Endometrial microvascular endothelial cells (primary cell): ENCODE measurements around the gene COMMD4. TPM values are rescaled to one million over a fixed set of nuclear protein-coding genes. Genes with fewer than 3 reads are reported as not detected.
"Not testable (repeated sequence)": the region's sequence is repeated elsewhere in the genome, so short reads cannot be mapped to it uniquely, and the experiment has no call there.

Experiments
- in situ Hi-C: cut with HindIII; loops from 2 replicates; pipeline ENCODE4 v1.10.0; 2017; ENCODE audit warnings: low sequenced_read_pairs, low pct_unique_long_range_greater_than_20kb; ENCODE audit errors: inconsistent ontology term
- total RNA-seq: library from RNA; depleted of rRNA; stranded (reverse); fragments of >200 nt; gene quantifications from one replicate; pipeline ENCODE4 v1.2.3, GENCODE V29; 2015; ENCODE audit errors: inconsistent ontology term

The COMMD4 gene
- total RNA-seq: 88.2 TPM

DNA sequence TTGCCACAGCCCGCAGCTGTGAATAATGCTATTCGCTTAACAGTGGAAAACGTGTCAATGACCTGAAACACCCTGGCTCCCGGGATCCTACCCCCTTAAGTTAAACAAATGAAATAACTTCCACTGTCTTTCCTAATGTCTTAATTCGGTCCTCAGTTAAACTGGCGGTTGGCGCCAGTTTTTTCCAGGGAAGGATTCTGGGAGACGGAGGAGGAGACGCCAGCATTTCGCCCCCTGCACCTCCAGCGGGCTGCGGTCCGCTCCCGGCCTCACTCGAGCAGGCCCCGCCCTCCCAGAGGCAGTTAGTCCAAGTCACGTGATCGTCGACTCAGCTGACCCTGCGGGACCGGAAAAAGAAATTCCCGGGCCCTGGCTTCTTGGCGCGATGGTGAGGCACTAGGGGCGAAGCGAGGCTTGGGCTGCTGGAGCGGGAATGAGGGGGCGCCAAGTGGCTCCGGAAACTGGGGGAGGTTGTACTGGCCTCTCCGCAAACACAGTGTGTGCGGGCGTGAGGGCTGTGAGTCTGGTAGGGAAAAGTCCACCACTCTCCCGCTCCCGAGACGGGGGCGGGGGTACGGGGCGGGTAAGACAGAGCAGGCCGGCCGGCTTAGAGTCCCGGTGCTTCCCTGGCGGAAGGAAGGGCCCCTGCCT, at the start of gene COMMD4:
Gene COMMD4, plus strand, starts transcription at position 359 of the 651 bp plus-strand sequence. Its CDS starts 27 bp downstream, at position 386.
- in situ Hi-C loops: no loop called here

DNA sequence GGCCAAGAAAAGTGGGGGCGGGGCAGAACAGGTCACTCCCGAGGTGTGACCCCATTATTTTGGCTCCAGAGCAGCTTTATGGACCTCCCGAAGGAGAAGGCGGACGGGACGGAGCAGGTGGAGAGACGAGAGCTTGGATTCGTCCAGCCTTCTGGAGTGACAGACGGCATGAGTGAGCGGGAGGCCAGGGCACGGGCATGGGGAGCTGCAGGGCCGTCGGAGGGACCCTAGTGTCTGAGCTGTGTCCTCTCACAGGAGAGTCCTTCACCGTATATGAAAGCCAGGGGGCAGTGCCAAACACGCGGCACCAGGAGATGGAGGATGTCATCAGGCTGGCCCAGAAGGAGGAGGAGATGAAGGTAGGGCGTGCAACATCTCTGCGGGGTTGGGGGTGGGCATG, 42.2 kb upstream of the COMMD4 start:
- in situ Hi-C loops: not testable (repeated sequence)

DNA sequence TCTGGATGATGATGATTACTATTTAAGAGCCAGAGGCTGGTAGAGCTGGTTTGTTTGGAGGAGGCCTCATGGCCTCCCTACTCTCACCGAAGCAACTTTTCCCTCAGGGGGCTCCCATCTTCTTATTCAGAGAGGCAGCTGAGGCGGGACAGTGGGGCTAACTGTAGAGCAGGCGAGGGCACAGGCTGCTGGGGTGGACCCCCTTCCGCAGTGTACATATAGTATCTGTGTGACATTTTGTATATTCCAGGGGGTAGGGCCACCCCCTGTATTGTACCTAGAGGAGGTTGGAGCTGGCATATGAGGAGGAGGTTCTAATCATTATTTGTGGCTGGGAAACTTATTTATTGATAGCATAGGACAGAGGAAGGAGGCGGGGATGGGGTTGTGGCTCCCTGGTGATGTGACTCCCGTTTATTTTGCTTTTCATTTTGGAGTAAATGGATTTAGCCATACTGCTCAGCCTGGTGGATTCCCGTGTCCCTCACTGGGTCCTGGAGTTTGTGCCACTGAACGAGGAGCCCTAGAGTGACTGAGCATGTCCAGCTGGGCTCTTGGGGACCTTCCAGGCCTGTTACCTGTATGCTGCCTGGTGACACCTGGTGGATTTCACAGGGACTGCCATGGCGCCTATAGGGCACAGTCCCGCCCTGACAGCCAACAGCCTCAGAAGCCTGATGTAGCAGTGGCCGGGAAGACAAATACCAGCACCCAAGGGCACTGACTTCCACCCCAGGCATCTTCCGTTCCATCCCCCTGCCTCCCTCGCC, 37.1 kb upstream of the COMMD4 start:
- in situ Hi-C loops: not testable (repeated sequence)

DNA sequence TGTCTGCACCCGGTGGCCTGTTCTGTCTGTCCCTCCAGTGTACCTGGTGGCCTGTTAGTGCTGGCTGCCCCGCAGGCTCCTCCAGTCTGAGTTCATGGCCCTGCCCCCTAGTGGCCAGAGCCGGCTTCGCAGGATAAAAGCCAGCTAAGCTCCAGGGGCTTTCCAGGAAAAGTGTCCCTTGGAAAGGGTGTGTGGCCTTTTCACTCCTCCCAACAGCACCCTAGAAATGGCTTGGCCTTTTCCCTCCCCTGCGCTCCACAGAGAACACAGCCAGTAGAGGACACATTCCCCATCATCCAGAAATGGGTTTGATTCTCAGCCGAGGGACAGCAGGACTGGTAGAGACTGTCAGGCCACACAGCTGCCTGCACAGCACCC, 36.6 kb upstream of the COMMD4 start:
- in situ Hi-C loops: not testable (repeated sequence)

DNA sequence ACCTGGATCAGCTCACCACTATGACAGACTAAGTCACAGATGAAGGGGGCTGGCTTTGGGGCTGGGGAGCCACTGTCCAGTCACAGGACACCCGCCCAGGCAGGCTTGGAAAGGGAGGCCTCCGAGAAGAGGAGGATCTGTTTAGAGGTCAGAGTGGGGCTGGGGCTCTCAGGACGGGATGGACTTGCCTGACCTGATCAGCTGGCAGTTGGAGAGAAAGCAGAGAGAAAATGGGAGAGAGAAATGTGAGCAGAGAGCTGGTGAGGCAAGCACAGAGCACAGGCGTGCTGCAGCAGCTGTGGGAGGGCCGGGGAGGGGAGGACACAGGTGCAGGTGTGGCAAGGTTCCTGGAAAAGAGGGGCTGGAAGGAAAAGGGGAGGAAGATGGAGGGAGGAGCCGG, 35.8 kb upstream of the COMMD4 start:
- in situ Hi-C loops: not testable (repeated sequence)

DNA sequence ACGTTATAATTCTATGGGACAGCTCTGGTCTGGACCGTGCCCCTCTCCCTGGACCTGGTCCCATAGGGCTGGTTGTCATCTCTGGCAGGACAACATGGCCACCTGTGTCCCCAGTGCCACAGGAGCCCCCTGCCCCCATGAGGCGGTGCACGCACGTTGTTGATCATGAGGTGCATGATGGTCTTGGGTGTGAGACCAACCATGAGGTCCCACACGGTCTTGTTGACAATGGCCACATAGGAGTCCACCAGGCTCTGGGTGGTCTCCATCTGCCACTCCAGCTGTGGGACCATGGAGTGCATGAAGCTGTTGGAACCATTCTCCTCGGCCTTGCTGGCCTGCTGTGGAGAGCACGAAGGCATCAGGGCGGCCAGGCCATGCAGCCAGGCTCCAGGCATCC, 33.5 kb upstream of the COMMD4 start:
- in situ Hi-C loops: no loop called here

DNA sequence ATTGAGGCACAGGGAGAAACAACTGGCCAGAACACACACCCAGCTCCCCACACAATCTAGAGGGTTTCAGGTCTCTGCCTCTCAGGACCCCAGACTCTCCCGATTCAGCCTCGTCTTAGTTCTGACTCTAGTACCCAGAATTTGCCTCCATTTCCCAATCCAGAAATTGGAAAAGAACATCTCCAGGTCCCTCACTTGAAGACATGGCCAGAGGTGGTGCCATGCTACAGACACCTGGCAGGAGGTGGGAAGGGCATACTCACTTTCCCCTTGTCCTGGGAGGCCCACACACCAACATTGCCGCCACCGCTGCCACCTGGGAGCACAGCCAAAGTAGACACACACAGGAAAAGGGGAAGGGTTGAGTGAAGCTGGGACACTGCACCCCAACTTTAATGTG, 33.1 kb upstream of the COMMD4 start:
- in situ Hi-C loops: not testable (repeated sequence)

DNA sequence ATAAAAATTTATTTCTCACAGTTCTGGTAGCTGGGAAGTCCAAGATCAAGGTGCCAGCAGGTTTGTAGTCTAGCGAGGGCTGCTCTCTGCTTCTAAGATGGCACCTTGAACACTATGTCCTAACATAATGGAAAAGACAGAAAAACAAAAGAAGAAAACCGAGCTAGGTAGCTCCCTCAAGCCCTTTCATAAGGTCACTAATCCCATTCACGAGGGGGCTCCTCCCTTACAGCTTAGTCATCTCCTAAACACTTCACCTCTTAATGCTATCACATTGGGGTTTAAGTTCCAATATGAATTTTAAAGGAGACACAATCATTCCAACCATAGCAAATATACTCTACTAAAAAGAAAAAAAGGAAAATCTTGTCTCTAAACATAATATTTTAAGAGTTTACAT, 29.7 kb upstream of the COMMD4 start:
- in situ Hi-C loops: no loop called here

DNA sequence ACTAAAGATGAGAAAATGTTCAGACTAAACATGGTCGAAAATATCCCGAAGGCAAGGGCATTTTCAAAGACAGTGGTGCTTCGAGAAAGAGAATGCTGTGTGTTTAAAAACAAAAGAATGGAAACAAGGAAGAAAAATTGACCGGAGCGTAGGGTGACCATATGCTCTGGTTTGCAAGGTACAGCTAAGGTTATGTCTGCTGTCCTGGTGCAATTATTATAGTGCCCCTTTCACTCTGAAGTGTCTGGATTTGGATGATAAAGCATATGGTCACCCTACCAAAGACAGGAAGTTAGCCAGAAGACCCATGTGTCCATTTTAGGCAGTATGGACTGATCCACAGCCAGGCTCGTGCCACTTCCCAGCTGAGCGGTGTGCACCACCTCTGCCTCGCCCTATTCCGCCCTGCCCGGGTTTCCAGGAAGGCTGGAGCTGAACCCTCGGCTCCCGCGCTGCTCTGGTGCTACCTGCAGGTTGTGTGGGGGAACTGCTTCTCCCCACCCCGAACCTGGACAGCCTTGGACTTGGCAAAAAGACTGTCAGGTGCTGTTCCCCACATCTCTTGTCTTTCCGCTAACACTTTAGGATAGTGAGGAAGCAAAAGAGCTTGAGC, 28.0 kb upstream of the COMMD4 start:
- in situ Hi-C loops: no loop called here

DNA sequence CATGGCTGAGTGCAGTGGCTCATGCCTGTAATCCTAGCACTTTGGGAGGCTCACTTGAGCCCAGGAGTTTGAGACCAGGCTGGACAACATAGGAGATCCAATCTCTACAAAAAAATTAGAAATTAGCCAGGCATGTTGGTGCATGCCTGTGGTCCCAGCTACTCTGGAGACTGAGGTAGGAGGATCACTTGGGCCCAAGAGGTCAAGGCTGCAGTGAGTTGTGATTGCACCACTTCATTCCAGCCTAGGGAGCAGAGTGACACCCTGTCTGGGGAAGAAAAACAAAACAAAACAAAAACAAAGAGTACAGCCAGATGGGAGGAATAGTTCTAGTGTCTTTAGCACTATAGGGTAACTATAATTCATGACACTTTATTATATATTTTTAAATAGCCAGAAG, 26.2 kb upstream of the COMMD4 start:
- in situ Hi-C loops: no loop called here

DNA sequence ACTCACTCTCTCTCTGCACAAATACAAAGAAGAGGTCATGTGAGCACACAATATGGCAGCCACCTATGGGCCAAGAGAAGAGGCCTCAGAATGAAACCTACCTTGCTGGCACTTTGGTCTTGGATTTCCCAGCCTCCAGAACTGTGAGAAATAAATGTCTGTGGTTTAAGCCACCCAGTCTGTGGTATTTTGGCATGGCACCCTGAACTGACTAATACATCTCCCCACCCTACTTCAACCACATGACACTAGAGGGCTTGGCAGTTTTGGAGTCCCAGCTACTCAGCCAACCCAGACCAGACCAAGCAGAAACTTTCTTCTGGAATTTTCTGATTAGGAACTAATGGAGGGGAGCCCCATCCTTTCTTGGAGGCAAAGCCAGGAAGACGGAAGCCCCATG, 23.3 kb upstream of the COMMD4 start:
- in situ Hi-C loops: not testable (repeated sequence)

DNA sequence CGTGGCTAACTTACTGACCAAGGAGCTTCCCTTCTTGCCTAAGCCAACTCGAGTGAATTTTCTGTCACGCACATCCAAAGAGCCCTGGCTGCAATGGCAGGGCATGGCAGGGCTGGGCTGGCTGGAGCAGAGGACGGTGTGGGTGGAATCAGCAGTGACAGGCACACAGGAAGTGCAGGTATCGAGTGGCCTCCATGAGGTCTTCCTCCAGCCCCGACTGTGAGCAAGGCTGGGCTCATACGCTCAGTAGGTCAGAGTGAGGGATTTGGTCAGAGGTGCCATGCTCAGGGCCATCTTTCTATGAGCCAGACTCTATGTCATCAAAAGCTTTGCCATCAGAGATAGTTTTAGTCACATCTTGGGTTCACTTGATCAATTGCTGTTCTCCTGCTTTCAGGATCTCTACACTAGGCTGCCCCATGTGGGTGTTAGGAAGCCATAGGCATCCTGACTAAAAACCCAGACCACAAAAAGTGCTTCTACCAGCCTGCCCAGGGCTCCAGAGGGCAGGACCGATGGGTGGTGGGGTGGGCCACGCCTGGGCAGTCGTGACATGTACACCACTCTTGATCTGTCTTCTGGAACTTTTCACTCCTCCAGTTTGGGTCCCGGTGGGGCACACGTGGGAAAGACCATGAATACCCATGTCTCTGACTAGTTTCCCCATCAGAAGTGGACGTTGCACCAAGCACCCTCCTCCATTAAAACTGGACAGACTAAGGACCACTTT, 22.6 kb upstream of the COMMD4 start:
- in situ Hi-C loops: no loop called here

DNA sequence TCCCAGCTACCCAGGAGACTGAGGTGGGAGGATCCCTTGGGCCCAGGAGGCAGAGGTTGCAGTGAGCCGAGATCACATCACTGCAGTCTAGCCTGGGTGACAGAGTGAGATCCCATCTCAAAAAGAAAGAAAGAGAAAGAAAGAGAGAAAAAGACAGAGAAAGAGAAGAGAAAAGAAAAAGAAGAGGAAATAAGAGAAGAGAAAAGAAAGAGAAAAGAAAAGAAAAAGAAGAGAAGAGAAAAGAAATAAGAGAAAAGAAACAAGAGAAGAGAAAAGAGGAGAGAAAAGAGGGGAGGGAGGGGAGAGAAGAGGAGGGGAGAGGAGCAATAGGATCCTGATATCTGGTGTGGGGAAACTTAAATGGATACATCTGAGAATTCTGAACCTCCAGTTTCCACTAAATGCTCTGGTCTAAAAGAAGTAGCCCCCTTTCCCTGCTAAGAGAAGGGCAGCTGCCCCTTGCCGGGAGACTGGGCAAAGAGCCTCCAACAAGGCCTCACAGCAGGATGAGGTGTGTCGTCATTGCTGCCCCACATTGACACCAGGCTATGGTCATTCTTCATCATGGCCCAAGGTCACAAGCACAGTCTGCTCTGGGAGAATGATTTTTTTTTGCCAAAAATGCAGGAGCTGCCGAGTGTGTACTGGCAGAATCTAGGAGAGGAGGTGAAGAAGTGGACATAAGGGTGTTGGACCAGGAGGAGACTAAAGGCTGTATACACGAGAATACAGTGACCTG, 21.1 kb upstream of the COMMD4 start:
- in situ Hi-C loops: no loop called here

DNA sequence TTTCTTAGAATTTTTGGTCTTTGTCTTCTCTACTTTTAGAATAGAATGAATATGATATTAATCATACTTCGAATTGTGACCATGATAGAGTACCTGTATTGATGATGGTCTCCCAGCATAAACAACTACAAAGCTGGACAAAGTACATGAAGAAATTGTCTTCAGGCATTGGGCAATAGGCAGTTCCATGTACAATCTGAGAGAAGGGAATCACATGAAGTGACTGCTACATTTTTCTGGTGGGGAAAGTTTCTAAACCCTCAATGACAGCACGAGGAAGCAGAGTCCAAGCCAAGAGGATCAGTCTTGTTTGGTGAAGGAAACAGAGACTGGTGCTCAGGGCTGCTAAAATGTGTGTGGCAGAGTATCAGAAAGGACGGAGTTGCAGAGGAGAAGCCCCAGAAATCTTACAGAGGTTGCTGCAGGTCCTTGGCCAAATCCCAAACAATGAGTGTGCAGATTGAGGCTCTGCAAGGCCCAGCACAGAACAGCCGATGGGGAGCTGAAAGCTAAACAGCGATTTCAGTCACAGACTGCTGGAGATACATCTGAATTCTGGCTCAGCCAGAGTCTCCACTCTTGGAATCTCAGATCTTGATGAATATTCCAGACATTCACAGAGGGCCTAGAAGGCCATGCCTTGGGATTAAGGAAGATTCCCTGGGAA, 16.5 kb upstream of the COMMD4 start:
- in situ Hi-C loops: not testable (repeated sequence)

DNA sequence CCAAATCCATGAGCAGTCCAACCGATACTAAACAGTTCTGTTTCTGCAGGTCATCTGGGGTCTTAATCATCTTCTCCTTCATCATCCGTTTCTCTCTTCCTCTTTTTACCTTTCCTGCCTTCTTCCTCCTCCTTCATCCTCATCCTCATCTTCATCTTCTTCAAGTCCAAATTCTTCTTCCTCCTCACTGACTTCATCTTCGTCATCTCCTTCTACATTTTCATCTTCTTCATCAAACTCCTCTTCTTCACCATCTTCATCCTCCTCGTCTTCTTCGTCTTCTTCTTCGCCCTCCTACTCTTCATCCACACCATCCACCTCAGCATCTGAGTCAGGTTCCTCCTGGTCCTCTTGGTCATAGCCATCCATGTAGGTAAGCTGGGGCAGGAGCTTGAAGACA, 14.2 kb upstream of the COMMD4 start:
- in situ Hi-C loops: no loop called here

DNA sequence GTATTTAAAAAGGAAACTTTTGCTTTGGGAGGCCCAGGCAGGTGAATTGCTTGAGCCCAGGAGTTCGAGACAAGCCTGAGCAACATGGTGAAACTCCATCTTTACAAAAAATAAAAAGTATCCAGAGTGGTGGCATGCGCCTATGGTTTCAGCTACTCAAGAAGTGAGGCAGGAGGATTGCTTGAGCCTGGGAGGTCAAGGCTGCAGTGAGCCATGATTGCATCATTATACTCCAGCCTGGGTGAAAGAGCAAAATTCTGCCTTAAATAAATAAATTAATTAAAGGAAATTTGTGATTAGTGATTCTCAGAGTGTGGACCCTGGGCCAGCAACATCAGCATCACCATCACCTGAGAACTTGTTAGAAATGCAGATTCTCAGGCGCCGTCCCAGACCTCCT, 9.9 kb upstream of the COMMD4 start:
- in situ Hi-C loops: no loop called here

DNA sequence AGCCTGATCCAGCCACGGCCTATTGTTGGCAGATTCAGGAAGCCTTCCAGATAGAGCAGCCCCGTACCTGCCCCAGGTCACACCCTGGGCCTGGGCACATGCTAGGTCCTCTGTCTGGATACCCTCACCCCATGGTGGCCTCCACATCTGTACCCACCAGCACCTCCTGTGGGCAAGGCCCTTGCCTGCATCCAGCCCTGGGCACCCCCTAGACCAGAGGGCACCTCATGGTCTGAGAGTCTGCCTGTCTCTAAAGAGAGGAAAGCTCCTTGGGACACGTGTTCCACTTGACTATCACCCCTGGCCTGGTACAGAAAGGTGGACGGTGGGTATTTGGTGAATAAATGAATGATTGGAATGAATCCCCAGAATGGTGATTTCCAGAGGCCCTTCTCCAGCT, 8.9 kb upstream of the COMMD4 start:
- in situ Hi-C loops: no loop called here

DNA sequence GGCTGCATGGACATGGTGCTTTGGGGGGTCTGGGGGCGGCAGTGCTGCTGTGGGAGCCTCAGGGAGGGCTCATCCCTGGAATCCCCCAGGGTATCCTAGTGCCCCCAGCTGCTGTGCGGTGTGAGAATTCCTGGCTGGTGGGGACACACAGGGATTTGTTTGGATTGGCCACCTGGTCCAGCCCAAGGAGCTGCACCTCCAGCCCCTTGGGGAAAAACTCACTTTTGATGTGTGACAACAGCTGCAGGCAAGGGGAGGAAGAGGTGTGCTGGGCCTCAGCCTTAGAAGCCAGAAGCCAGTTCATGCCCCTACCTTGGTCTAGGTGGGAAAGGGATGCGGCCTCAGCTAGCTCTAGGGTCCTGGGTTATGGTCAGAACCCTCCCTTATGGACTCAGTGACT, 8.4 kb upstream of the COMMD4 start:
- in situ Hi-C loops: no loop called here
